GM12874 (cell line): ENCODE data around the gene HELZ2.

Experiments
- CTCF ChIP-seq: IDR thresholded peaks from 2 replicates; pipeline ENCODE4 v1.5.1; 2011; ENCODE audit warnings: low read depth, mild to moderate bottlenecking, control low read depth, low read length, moderate library complexity; ENCODE audit not compliant: insufficient read depth

HELZ2 gene

GRCh38 chr20:63529180-63529860 lies 44.7 kb downstream of the HELZ2 start:
- no peak for TF ChIP-seq CTCF

GRCh38 chr20:63527184-63527583 lies 46.9 kb downstream of the HELZ2 start:
- TF ChIP-seq CTCF: no peak

- no peak for TF ChIP-seq CTCF
Observed at GRCh38 chr20:63525971-63526370, 48.1 kb downstream of the HELZ2 start.

GRCh38 chr20:63525185-63525584 lies 48.9 kb downstream of the HELZ2 start:
- TF ChIP-seq CTCF: no peak
